ENCODE results near the gene IAH1.
"Not testable (repeated sequence)": the region's sequence is repeated elsewhere in the genome, so short reads cannot be mapped to it uniquely, and the experiment has no call there.

Gene IAH1

GRCh38 chr2:9508931-9509330 lies 34.6 kb downstream of the IAH1 start:
- FAIRE-seq (no peak), DNase-seq (ENCODE audit: insufficient read length, low spot score) (no peak)
- no peak for TF ChIP-seq CTCF (IDR thresholded peaks at IDR 0.05; ENCODE audit: insufficient read depth, missing control alignments)

- FAIRE-seq; DNase-seq (ENCODE audit: insufficient read length, low spot score): not testable (repeated sequence)
Measured at GRCh38 chr2:9513946-9514345, 39.6 kb downstream of the IAH1 start.

GRCh38 chr2:9517118-9517782 lies 42.9 kb downstream of the IAH1 start:
- FAIRE-seq (no peak), DNase-seq (ENCODE audit: insufficient read length, low spot score) (no peak)
- TF ChIP-seq CTCF (IDR thresholded peaks at IDR 0.05; ENCODE audit: insufficient read depth, missing control alignments) = no peak

GRCh38 chr2:9518163-9518562 lies 43.8 kb downstream of the IAH1 start:
- no peak for DNase-seq (ENCODE audit: insufficient read length, low spot score)
- TF ChIP-seq CTCF (IDR thresholded peaks at IDR 0.05; ENCODE audit: insufficient read depth, missing control alignments) = no peak
- FAIRE-seq = no peak

GRCh38 chr2:9518780-9519179 lies 44.4 kb downstream of the IAH1 start:
- no peak for TF ChIP-seq CTCF (IDR thresholded peaks at IDR 0.05; ENCODE audit: insufficient read depth, missing control alignments)
- FAIRE-seq (no peak), DNase-seq (ENCODE audit: insufficient read length, low spot score) (no peak)

GRCh38 chr2:9519250-9519649 lies 44.9 kb downstream of the IAH1 start:
- no peak for DNase-seq (ENCODE audit: insufficient read length, low spot score)
- no peak for FAIRE-seq
- no peak for TF ChIP-seq CTCF (IDR thresholded peaks at IDR 0.05; ENCODE audit: insufficient read depth, missing control alignments)

- TF ChIP-seq CTCF (IDR thresholded peaks at IDR 0.05; ENCODE audit: insufficient read depth, missing control alignments) = no peak
- no peak for DNase-seq (ENCODE audit: insufficient read length, low spot score)
- FAIRE-seq = no peak
Measured at GRCh38 chr2:9524291-9524690, 49.9 kb downstream of the IAH1 start.

GRCh38 chr2:9525266-9525665 lies 50.9 kb downstream of the IAH1 start:
- TF ChIP-seq CTCF (IDR thresholded peaks at IDR 0.05; ENCODE audit: insufficient read depth, missing control alignments) = no peak
- FAIRE-seq (peak; percentile 55), DNase-seq (ENCODE audit: insufficient read length, low spot score) (no peak)

Data from D721Med (cell line).